Effector memory CD4-positive, alpha-beta T cell (primary cell): ENCODE measurements around the gene C1orf56.

ENCODE experiments used
- DNase-seq, 3 donors: peaks; one replicate each; pipeline ENCODE4 v3.0.0-alpha.2; 2020
- H3K27ac ChIP-seq: 2 replicates; pipeline ENCODE4 v1.7.0; 2013; ENCODE audit warnings: mild to moderate bottlenecking, low read length, moderate library complexity; ENCODE audit not compliant: insufficient read depth, poor library complexity, severe bottlenecking
- H3K27me3 ChIP-seq: replicated peaks from 2 replicates; pipeline ENCODE4 v1.7.0; 2013; ENCODE audit warnings: mild to moderate bottlenecking, low read length; ENCODE audit not compliant: insufficient read depth, control insufficient read depth, poor library complexity, severe bottlenecking
- H3K36me3 ChIP-seq: 2 replicates; pipeline ENCODE4 v1.7.0; 2013; ENCODE audit warnings: mild to moderate bottlenecking, low read length, moderate library complexity; ENCODE audit not compliant: control insufficient read depth, insufficient read depth
- H3K4me1 ChIP-seq: 2 replicates; pipeline ENCODE4 v1.7.0; 2013; ENCODE audit warnings: low read length, mild to moderate bottlenecking; ENCODE audit not compliant: control insufficient read depth, insufficient read depth, poor library complexity, severe bottlenecking
- H3K4me3 ChIP-seq: 2 replicates; pipeline ENCODE4 v1.7.0; 2013; ENCODE audit warnings: low read length, low read depth, mild to moderate bottlenecking; ENCODE audit not compliant: insufficient read depth, poor library complexity, severe bottlenecking
- H3K9me3 ChIP-seq: 2 replicates; pipeline ENCODE4 v1.7.0; 2013; ENCODE audit warnings: mild to moderate bottlenecking, low read length, moderate library complexity; ENCODE audit not compliant: control insufficient read depth

Gene C1orf56

DNA sequence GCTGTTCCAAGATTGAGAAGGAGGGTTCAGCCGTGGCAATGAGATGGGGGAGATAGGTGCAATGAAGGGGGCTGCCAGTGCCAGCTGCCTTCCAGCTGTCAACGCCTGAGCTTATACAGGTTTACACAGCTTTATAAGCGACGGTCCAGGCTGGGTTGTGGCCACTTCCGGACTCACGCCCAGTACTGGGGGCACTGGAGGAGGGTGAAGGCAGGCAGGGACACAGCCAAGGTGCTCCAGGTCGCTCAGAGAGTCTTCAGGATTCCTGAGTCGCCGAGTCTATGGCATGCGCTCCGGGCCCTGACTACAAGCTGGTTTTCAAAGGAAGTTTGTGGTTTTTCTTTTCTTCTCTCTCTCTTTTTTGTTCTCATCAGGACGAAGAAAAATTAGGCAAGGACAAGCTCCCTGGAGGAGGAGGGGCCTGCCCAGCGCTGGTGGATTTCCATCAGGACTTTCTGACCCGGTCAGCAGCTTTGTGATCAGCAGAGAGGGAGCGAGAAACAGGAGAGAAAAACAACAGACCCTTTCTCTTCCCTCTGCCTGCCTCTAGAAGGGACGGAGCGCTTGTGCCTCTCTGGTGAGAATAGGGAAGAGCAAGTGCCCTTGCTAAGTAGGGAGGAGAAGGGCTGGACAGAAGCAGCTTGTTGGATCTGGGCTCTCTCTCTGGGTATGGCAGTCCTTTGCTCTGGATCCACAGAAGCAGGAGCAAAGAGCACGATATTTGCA lies 41.1 kb upstream of the C1orf56 start, which contains the start of gene MINDY1:
Gene MINDY1, minus strand, starts transcription at position 576 of the 726 bp plus-strand sequence. CDS start 4,285 bp downstream, outside the sequence.
- Histone ChIP-seq H3K36me3 (peaks cover 4% of the 10 kb centered on the region), H3K27me3 (no peaks in the 10 kb centered on the region), H3K9me3 (no peaks in the 10 kb centered on the region), H3K4me3 (peak within 1 kb of the TSS; percentile 67), H3K27ac (peak within 1 kb of the TSS; percentile 94), H3K4me1 (peaks cover 50% of the 10 kb centered on the region)
- peak in 2 of 3 donors; percentile 5 to 8 for DNase-seq

- H3K27me3 ChIP-seq = no peaks in the 10 kb centered on the region
- DNase-seq = no peak
- no peaks in the 10 kb centered on the region for H3K9me3 ChIP-seq
- peak overlapping the region; percentile 94 for H3K27ac ChIP-seq
- peaks cover 41% of the 10 kb centered on the region for H3K4me1 ChIP-seq
- peak overlapping the region; percentile 67 for H3K4me3 ChIP-seq
- H3K36me3 ChIP-seq = no peaks in the 10 kb centered on the region
These were observed 39.7 kb upstream of the C1orf56 start for GRCh38 chr1:151007853-151008243.

- Histone ChIP-seq H3K36me3 (no peaks in the 10 kb centered on the region), H3K27ac (peak within 1 kb of the TSS; percentile 94), H3K4me1 (peaks cover 34% of the 10 kb centered on the region), H3K27me3 (no peaks in the 10 kb centered on the region), H3K9me3 (no peaks in the 10 kb centered on the region), H3K4me3 (peak within 1 kb of the TSS; percentile 80)
- DNase-seq = peak; percentile 94 to 96 (median 95)
These were observed 39.0 kb upstream of the C1orf56 start, which contains the start of gene PRUNE1 for GRCh38 chr1:151008244-151009205. PRUNE1 (plus strand) TSS chr1:151008449; CDS start chr1:151008633, 184 bp downstream.

DNA sequence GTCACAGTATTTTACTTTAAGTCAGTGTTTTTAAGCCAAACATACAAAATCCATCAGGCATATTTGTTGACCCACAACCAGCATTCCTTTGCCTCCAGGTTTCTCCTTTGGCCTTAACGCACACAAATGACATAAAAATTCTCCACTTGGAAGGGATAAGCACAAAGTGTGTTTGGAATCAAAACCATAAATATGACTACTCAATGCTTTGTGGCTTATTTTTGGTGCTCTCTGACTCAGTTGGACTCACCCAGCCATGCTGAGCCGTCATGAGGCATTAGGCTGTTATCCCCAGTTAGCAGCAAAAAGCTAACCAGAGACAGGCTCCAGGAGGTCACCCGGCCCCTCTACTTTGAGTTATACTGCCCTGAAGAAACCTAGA lies 38.4 kb upstream of the C1orf56 start:
- peaks cover 27% of the 10 kb centered on the region for H3K4me1 ChIP-seq
- no peak for DNase-seq
- H3K36me3 ChIP-seq = no peaks in the 10 kb centered on the region
- peak overlapping the region; percentile 94 for H3K27ac ChIP-seq
- peak overlapping the region; percentile 80 for H3K4me3 ChIP-seq
- no peaks in the 10 kb centered on the region for H3K27me3 ChIP-seq
- no peaks in the 10 kb centered on the region for H3K9me3 ChIP-seq

- H3K27me3 ChIP-seq = no peaks in the 10 kb centered on the region
- peaks cover 25% of the 10 kb centered on the region for H3K4me1 ChIP-seq
- no peak overlapping the region for H3K27ac ChIP-seq
- DNase-seq = no peak
- no peaks in the 10 kb centered on the region for H3K9me3 ChIP-seq
- no peak overlapping the region for H3K4me3 ChIP-seq
- H3K36me3 ChIP-seq = no peaks in the 10 kb centered on the region
These were observed 37.7 kb upstream of the C1orf56 start for GRCh38 chr1:151009674-151010345.

DNA sequence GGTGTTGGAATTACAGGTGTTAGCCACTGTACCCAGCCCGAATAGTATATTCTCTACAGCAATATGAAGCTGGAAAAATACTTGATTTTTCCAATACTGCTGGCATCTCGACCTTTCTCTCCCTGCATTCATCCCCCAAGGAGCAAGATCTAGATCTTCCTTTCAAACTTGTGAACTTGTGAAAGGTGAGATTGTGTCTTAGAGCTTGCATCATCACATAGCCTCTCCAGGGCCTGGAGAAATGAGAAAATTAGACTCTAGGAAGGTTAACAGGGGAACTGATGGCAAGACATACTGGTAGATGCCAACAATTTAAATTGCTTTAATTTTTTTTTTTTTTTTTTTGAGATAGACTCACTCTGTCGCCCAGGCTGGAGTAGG lies 37.2 kb upstream of the C1orf56 start:
- Histone ChIP-seq H3K36me3 (no peaks in the 10 kb centered on the region), H3K27me3 (no peaks in the 10 kb centered on the region), H3K4me1 (peaks cover 25% of the 10 kb centered on the region), H3K4me3 (no peak overlapping the region), H3K9me3 (no peaks in the 10 kb centered on the region), H3K27ac (no peak overlapping the region)
- DNase-seq = no peak

- no peaks in the 10 kb centered on the region for H3K9me3 ChIP-seq
- no peak for DNase-seq
- no peaks in the 10 kb centered on the region for H3K27me3 ChIP-seq
- peaks cover 25% of the 10 kb centered on the region for H3K4me1 ChIP-seq
- no peak overlapping the region for H3K4me3 ChIP-seq
- H3K36me3 ChIP-seq = no peaks in the 10 kb centered on the region
- no peak overlapping the region for H3K27ac ChIP-seq
These were observed 36.2 kb upstream of the C1orf56 start for GRCh38 chr1:151011154-151011850.

DNA sequence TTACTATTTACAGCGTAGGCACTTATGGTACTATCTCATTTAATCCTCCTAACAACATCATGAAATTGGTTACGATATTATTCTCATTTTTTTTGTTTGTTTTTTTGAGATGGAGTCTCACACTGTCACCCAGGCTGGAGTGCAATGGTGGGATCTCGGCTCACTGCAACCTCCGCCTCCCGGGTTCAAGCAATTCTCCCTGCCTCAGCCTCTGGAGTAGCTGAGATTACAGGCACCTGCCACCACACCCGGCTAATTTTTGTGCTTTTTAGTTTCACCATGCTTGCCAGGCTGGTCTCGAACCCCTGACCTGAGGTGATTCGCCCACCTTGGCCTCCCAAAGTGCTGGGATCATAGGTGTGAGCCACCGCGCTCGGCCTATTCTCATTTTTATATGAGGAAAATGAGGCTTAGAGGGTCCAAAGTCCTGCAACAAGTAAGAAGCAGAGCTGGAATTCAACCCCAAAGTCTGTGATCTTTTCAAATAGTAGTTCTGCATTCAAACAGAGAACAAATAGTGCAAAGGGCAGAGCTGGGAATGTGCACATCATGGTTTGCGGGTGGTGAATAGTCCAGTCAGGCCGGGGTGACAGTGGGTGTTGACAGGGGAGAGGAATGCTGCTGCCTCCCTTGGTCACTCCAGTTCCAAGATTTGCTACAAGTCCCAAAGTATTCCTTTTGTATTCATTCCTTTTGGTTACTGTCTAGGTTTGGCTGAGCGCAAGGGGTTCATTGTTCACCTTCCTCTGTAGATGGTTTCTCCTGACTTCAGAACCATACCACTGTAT lies 34.7 kb upstream of the C1orf56 start:
- DNase-seq = no peak
- peaks cover 11% of the 10 kb centered on the region for H3K4me1 ChIP-seq
- H3K27me3 ChIP-seq = no peaks in the 10 kb centered on the region
- H3K27ac ChIP-seq = no peak overlapping the region
- no peaks in the 10 kb centered on the region for H3K9me3 ChIP-seq
- H3K4me3 ChIP-seq = no peak overlapping the region
- H3K36me3 ChIP-seq = no peaks in the 10 kb centered on the region

DNA sequence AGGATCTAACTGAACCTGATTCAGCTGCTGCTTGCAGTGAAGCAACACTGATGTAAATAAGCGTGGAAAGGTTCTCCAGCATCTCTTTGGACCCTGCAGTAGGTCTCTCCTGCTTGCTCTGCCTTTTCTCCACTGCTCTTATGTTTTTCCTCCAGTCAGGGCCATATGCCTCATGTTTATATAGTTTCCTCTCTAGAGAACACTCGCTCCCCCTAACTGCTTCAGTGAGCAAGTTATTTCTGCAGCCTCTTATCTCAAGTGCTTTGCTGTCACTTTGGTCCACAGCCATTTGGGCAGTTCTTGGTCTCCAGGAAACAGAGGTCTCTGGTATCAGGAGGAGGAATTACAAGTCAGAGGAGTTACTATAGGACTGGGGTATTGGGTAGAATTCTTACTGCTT lies 34.0 kb upstream of the C1orf56 start:
- H3K4me1 ChIP-seq = peaks cover 11% of the 10 kb centered on the region
- H3K27me3 ChIP-seq = no peaks in the 10 kb centered on the region
- H3K9me3 ChIP-seq = no peaks in the 10 kb centered on the region
- H3K36me3 ChIP-seq = no peaks in the 10 kb centered on the region
- no peak for DNase-seq
- no peak overlapping the region for H3K4me3 ChIP-seq
- H3K27ac ChIP-seq = no peak overlapping the region
